Ovary (tissue), 9 donors: ENCODE data around the gene RIPOR2. TPM values are rescaled to one million over a fixed set of nuclear protein-coding genes. Genes with fewer than 3 reads are reported as not detected.

Source experiments
- DNase-seq, 5 donors: peaks; one replicate each; pipeline ENCODE4 v3.0.0-alpha.2; 2019 to 2020
- H3K27ac ChIP-seq, 2 donors: fragments of 200-600 bp; one replicate each; pipeline versions ENCODE4 v1.5.1 to v1.8.0; 2019 to 2022
- H3K27me3 ChIP-seq: fragments of 200-600 bp; one replicate; pipeline ENCODE4 v1.8.0; 2022
- H3K36me3 ChIP-seq: fragments of 200-600 bp; sonication (generic); one replicate; pipeline ENCODE4 v1.5.1; 2019
- H3K4me1 ChIP-seq: one replicate; pipeline ENCODE4 v1.8.1; 2013; ENCODE audit warnings: mild to moderate bottlenecking, moderate library complexity; ENCODE audit not compliant: insufficient read depth
- H3K4me3 ChIP-seq: fragments of 200-600 bp; sonication (generic); one replicate; pipeline ENCODE4 v1.5.1; 2017
- H3K9me3 ChIP-seq, 2 donors: fragments of 200-600 bp in 1 of 2; sonication (generic) in 1 of 2; one replicate each; pipeline versions ENCODE4 v1.5.1 to v1.8.1; 2013 to 2019; ENCODE audit warnings: mild to moderate bottlenecking in 1 of 2, moderate library complexity in 1 of 2
- EP300 ChIP-seq: sonication (generic); formaldehyde crosslinking; IDR thresholded peaks from one replicate; pipeline ENCODE4 v1.6.1; 2017; ENCODE audit warnings: antibody characterized with exemption
- POLR2A ChIP-seq: fragments of 450-650 bp; IDR thresholded peaks from one replicate; pipeline ENCODE4 v1.6.1; 2017; ENCODE audit warnings: antibody characterized with exemption, mild to moderate bottlenecking, moderate library complexity
- WGBS, 3 donors: extraction: QIAGEN DNeasy Blood & Tissue Kit in 1 of 3; methylation state at CpG; one replicate each; pipeline versions ENCODE4 v1.1.5 to v1.1.7; 2013 to 2017; 5-methylcytosine and 5-hydroxymethylcytosine counted together
- intact Hi-C, 4 donors: fragments of 100-400 bp; cut with DNase I; formaldehyde crosslinking; loops; one replicate each; pipeline versions ENCODE4 v1.11.0 to v1.15.1; 2022 to 2023
- polyA plus RNA-seq, 2 donors: library from polyadenylated mRNA; stranded (reverse); fragments of 200-250 nt in 1 of 2; fragments of 350-450 nt in 1 of 2; fragmentation: Illumina TruSeq in 1 of 2; extraction: RNeasy Lipid Tissue Mini Kit (QIAGEN cat#74804) in 1 of 2; gene quantifications; one replicate each; pipeline ENCODE4 v1.2.3, GENCODE V29; 2013 to 2014
- total RNA-seq, 7 donors: library from RNA; depleted of rRNA in 2 of 7; stranded (reverse); fragments of >200 nt in 2 of 7; fragmentation: NEBNext Ultra II Directional in 3 of 7; extraction: Animal tissue kit (Norgen Biotek cat#: 25700) in 3 of 7; gene quantifications; one replicate each; pipeline versions ENCODE4 v1.1.0 to v1.2.4, GENCODE V29; 2016 to 2023
- TF ChIP-seq, protein P1 (sequence below), 3 donors: fragments of 450-650 bp in 2 of 3; fragments of 200-600 bp in 1 of 3; IDR thresholded peaks; one replicate each; pipeline versions ENCODE4 v1.5.1 to v1.8.0; 2016 to 2022; ENCODE audit warnings: antibody characterized with exemption in 3 of 3, mild to moderate bottlenecking in 1 of 3
- donor health status: DM: no; HTN: no; CAD: no; lungs with moderate emphysema.
- donor health status: DM: no; HTN: no; CAD: no.
- donor health status: Bipolar disorder and iron deficiency.
- donor health status: DM: yes; HTN: yes; CAD: no.
- donor health status: DM: no; HTN: no; CAD: no.
- donor health status: DM: yes; HTN: yes; CAD: no.

Gene RIPOR2
- total and polyA plus RNA-seq, 9 donors, result 1.1 to 14.4 (median 4.5) TPM

DNA sequence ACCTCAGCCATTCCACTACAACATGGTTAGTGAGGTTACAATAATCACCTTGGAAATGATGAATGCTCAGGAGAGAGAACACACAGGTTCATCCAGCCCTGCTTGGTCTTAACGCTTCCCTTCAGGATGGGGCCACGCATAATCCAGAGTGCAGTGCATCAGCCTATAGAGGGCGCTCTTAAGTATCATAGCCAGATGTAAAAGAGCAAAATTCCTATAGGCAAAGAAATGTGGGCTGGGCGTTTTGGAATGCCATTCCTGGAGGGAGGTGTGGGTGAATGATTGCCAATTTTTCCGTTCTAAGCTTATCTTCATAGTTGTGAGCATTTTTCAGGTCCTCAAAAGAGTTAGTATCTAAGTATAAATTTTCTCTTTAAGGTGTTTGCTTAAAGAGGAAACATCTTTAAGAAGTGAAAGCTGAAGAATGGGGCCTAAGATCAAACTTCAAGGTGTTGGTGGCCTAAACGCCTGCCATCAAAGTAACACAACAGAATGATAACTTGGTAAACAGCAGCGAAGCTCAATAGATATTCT is 1.8 kb downstream of the RIPOR2 start:
- no peaks in the 10 kb centered on the region for H3K9me3 ChIP-seq
- H3K4me1 ChIP-seq, result no peaks in the 10 kb centered on the region
- no peak overlapping the region for H3K27ac ChIP-seq
- 76 to 82% (median 78%) methylated on average over 7 of the region's 7 CpGs for WGBS, 3 donors
- no peaks in the 10 kb centered on the region for H3K36me3 ChIP-seq
- TF ChIP-seq EP300 (no peak), POLR2A (no peak)
- TF ChIP-seq, protein P1, sequence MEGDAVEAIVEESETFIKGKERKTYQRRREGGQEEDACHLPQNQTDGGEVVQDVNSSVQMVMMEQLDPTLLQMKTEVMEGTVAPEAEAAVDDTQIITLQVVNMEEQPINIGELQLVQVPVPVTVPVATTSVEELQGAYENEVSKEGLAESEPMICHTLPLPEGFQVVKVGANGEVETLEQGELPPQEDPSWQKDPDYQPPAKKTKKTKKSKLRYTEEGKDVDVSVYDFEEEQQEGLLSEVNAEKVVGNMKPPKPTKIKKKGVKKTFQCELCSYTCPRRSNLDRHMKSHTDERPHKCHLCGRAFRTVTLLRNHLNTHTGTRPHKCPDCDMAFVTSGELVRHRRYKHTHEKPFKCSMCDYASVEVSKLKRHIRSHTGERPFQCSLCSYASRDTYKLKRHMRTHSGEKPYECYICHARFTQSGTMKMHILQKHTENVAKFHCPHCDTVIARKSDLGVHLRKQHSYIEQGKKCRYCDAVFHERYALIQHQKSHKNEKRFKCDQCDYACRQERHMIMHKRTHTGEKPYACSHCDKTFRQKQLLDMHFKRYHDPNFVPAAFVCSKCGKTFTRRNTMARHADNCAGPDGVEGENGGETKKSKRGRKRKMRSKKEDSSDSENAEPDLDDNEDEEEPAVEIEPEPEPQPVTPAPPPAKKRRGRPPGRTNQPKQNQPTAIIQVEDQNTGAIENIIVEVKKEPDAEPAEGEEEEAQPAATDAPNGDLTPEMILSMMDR (IDR thresholded peaks at IDR 0.05), result no peak
- intact Hi-C loops, result no loop called here
- no peak for DNase-seq
- H3K4me3 ChIP-seq, result no peak overlapping the region
- no peaks in the 10 kb centered on the region for H3K27me3 ChIP-seq

DNA sequence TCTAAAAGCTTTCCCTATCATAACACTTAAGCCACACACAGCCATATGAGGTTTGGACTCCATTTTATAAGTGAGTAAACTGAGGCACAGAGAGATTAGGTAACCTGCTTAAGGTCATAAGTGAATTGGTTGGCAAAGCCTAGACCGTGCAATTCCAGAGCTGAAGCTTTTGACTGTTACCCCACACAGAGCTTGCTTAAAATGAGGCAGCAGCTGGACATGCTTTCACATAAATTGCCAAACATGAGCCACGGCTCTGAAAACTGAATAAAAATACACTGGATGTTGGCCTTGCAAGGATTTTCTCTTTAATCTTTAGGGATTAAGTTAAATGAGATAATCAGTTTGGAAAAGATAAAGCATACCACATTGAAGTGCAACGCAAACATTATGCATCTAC is 2.5 kb downstream of the RIPOR2 start:
- TF ChIP-seq POLR2A (no peak), EP300 (no peak)
- TF ChIP-seq, protein P1 (IDR thresholded peaks at IDR 0.05), result no peak
- Histone ChIP-seq H3K27me3 (no peaks in the 10 kb centered on the region), H3K27ac (no peak overlapping the region), H3K4me3 (no peak overlapping the region), H3K36me3 (no peaks in the 10 kb centered on the region), H3K4me1 (no peaks in the 10 kb centered on the region), H3K9me3 (no peaks in the 10 kb centered on the region)
- no peak for DNase-seq
- 30 to 54% (median 44%) methylated on average over 3 of the region's 3 CpGs for WGBS, 3 donors
- intact Hi-C loops, result no loop called here

DNA sequence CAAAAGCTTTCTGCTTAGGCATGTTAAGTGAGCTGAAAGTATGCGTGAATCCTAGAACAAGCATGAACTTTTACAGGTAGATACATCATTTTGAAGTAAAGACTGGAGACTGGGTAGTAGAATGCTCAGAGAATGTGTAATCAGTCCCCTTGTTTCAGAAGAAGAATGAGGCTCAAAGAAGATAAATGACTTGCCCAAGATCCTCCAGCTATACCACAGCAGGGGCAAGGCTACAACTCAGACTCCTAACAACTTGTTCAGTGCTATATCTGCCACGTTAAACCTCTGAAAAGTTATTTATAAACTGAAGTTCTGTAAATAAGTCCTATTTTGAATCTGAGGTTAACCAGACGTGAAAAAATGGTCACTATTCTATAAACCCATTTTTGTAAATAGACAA is 2.9 kb downstream of the RIPOR2 start:
- no peak overlapping the region for H3K27ac ChIP-seq
- TF ChIP-seq, protein P1 (IDR thresholded peaks at IDR 0.05), result no peak
- TF ChIP-seq POLR2A, result no peak
- no peak for TF ChIP-seq EP300
- H3K9me3 ChIP-seq, result no peaks in the 10 kb centered on the region
- H3K4me3 ChIP-seq, result no peak overlapping the region
- H3K27me3 ChIP-seq, result no peaks in the 10 kb centered on the region
- no peaks in the 10 kb centered on the region for H3K4me1 ChIP-seq
- WGBS, 3 donors, result 63 to 71% (median 67%) methylated on average over 3 of the region's 3 CpGs
- DNase-seq, result no peak
- intact Hi-C loops, result no loop called here
- no peaks in the 10 kb centered on the region for H3K36me3 ChIP-seq

DNA sequence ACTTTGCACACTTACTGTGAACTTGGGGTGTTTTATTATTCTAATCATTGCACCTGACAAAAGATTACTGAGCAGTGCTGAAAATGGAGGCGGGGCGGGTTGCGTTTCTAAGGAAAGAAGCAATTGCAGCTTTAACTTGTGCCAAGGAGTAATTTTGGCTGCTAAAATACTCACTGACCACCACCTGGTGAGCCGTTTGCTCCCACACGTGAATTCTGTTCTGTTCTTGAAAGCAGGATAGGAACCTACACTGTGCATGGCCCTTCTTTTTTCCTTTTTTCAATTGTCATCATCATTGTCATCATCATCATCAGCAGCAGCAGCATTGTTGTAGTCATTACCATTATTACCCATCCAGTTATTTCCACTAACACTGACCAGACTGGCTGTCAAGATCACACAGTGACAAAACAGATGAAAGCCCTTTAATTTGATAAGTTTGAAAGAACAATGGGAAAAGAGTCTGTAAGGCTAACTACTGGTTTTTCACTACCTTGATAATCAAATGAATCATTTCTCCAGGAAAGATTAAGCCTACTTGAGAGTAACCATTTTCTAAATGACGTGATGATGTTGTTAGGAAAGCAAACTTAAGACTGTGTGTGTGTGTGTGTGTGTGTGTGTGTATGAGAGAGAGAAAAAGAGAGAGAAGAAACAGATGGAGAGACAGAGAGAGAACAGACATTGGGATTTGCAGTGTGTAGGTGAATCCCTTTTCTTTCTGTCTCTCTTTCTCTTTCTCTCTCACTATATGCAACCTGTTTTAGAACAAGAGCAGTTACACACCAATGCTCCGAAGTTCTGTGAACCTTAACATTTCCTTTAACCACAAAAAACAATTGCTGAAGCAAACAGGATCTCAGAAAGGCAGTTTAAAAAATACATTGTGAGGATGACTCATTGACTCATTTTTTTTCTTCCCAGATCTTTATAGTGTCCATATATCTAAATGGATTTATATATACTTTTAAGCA is 3.8 kb downstream of the RIPOR2 start:
- Histone ChIP-seq H3K4me1 (no peaks in the 10 kb centered on the region), H3K27ac (no peak overlapping the region), H3K36me3 (no peaks in the 10 kb centered on the region), H3K27me3 (no peaks in the 10 kb centered on the region), H3K9me3 (no peaks in the 10 kb centered on the region), H3K4me3 (no peak overlapping the region)
- no peak for DNase-seq
- intact Hi-C loops, result no loop called here
- TF ChIP-seq EP300, result no peak
- TF ChIP-seq POLR2A, result no peak
- TF ChIP-seq, protein P1 (IDR thresholded peaks at IDR 0.05), result no peak
- WGBS, 3 donors, result 38 to 50% (median 42%) methylated on average over 7 of the region's 7 CpGs
